GM23248 (cell line): ENCODE results near the gene TRIM29. TPM values are rescaled to one million over a fixed set of nuclear protein-coding genes. Genes with fewer than 3 reads are reported as not detected.

Experiments
- DNase-seq: peaks from one replicate; pipeline ENCODE4 v3.0.0-alpha.2; 2015
- H2AFZ ChIP-seq: fragments of 200-600 bp; sonication (generic); 2 replicates; pipeline ENCODE4 v1.6.1; 2016; ENCODE audit warnings: antibody characterized with exemption
- H3F3A ChIP-seq: fragments of 200-600 bp; sonication (generic); 2 replicates; pipeline ENCODE4 v1.6.1; 2016; ENCODE audit warnings: mild to moderate bottlenecking, antibody characterized with exemption, mixed run types; ENCODE audit not compliant: insufficient read depth
- H3K27ac ChIP-seq: fragments of 200-600 bp; sonication (generic); 2 replicates; pipeline ENCODE4 v1.5.1; 2016; ENCODE audit warnings: mild to moderate bottlenecking
- H3K27me3 ChIP-seq: fragments of 200-600 bp; sonication (generic); replicated peaks from 2 replicates; pipeline ENCODE4 v1.6.1; 2016; ENCODE audit warnings: mild to moderate bottlenecking; ENCODE audit not compliant: insufficient read depth
- H3K36me3 ChIP-seq: fragments of 200-600 bp; sonication (generic); 2 replicates; pipeline ENCODE4 v1.6.1; 2016; ENCODE audit warnings: low read depth, mild to moderate bottlenecking
- H3K4me1 ChIP-seq: fragments of 200-600 bp; sonication (generic); 2 replicates; pipeline ENCODE4 v1.6.1; 2016; ENCODE audit warnings: mild to moderate bottlenecking; ENCODE audit not compliant: insufficient read depth
- H3K4me2 ChIP-seq: fragments of 200-600 bp; sonication (generic); one replicate; pipeline ENCODE4 v1.6.1; 2016; ENCODE audit warnings: mild to moderate bottlenecking; ENCODE audit not compliant: unreplicated experiment
- H3K4me3 ChIP-seq: fragments of 200-600 bp; sonication (generic); 2 replicates; pipeline ENCODE4 v1.5.1; 2016; ENCODE audit warnings: mild to moderate bottlenecking
- H3K79me2 ChIP-seq: fragments of 200-600 bp; sonication (generic); 2 replicates; pipeline ENCODE4 v1.6.1; 2016; ENCODE audit warnings: mild to moderate bottlenecking; ENCODE audit not compliant: insufficient read depth
- H3K9ac ChIP-seq: fragments of 200-600 bp; sonication (generic); 2 replicates; pipeline ENCODE4 v1.6.1; 2016; ENCODE audit warnings: mild to moderate bottlenecking
- H3K9me2 ChIP-seq: fragments of 200-600 bp; sonication (generic); 2 replicates; pipeline ENCODE4 v1.6.1; 2016; ENCODE audit warnings: mixed run types, mild to moderate bottlenecking, moderate library complexity; ENCODE audit not compliant: insufficient read depth
- H3K9me3 ChIP-seq: fragments of 200-600 bp; sonication (generic); one replicate; pipeline ENCODE4 v1.6.1; 2017; ENCODE audit warnings: low read depth
- H4K20me1 ChIP-seq: fragments of 200-600 bp; sonication (generic); 2 replicates; pipeline ENCODE4 v1.6.0; 2016; ENCODE audit not compliant: insufficient read depth
- EZH2 ChIP-seq: fragments of 200-600 bp; sonication (generic); IDR thresholded peaks from 2 replicates; pipeline ENCODE4 v1.6.1; 2018; ENCODE audit warnings: antibody characterized with exemption, mild to moderate bottlenecking; ENCODE audit not compliant: insufficient read depth, poor library complexity, severe bottlenecking
- EZH2phosphoT487 ChIP-seq: fragments of 200-600 bp; sonication (generic); IDR thresholded peaks from 2 replicates; pipeline ENCODE4 v1.6.1; 2018; ENCODE audit warnings: antibody characterized with exemption, moderate library complexity, mild to moderate bottlenecking, low read depth; ENCODE audit not compliant: insufficient read depth
- WGBS, 2 experiments: methylation state at CpG; one replicate each; pipeline ENCODE4 v1.1.6; 2015 to 2017; ENCODE audit warnings: low lambda C conversion rate in 2 of 2, low coverage in 1 of 2; ENCODE audit errors: missing lambda C conversion rate in 2 of 2; 5-methylcytosine and 5-hydroxymethylcytosine counted together
- in situ Hi-C: fragments of 300-500 bp; cut with MboI; formaldehyde crosslinking; loops from 2 replicates; pipeline ENCODE4 v1.15.0; 2020
- polyA plus RNA-seq: library from polyadenylated mRNA; unstranded; fragments of >200 nt; fragmentation: Nextera tagmentation; extraction: Ambion mirVana; gene quantifications from 2 replicates; pipeline ENCODE4 v1.2.1, GENCODE V29; 2016
- total RNA-seq: library from RNA; depleted of rRNA; stranded (reverse); fragments of >200 nt; shearing (Covaris generic); gene quantifications from 2 replicates; pipeline ENCODE4 v1.2.3, GENCODE V29; 2014

TRIM29 gene
- total and polyA plus RNA-seq, 2 experiments from 2014 or later = 0.86 TPM; not detected in 1

- Histone ChIP-seq H4K20me1 (no peaks in the 10 kb centered on the region), H3K9me3 (no peaks in the 10 kb centered on the region)
- in situ Hi-C loops = loop anchor here (10.0 kb wide), 1 partner anchor 416 kb away; no protein-coding TSS in a partner anchor
These were observed 47.5 kb downstream of the TRIM29 start for GRCh38 chr11:120090411-120090810.

GRCh38 chr11:120089036-120090001 lies 48.6 kb downstream of the TRIM29 start:
- 11 to 24% methylated on average over 6 of the region's 6 CpGs for WGBS, 2 experiments
- H3F3A ChIP-seq = no peaks in the 10 kb centered on the region
- no peak overlapping the region for H3K9ac ChIP-seq
- no peaks in the 10 kb centered on the region for H3K9me3 ChIP-seq
- H3K79me2 ChIP-seq = no peaks in the 10 kb centered on the region
- H3K4me1 ChIP-seq = no peaks in the 10 kb centered on the region
- in situ Hi-C loops = loop anchor here (10.0 kb wide), 1 partner anchor 415 kb away; no protein-coding TSS in a partner anchor
- no peak overlapping the region for H3K4me2 ChIP-seq
- TF ChIP-seq EZH2phosphoT487 (no peak), EZH2 (no peak)
- no peak overlapping the region for H2AFZ ChIP-seq
- H3K9me2 ChIP-seq = no peaks in the 10 kb centered on the region
- no peak overlapping the region for H3K4me3 ChIP-seq
- peaks cover 27% of the 10 kb centered on the region for H3K27me3 ChIP-seq
- DNase-seq = no peak
- H3K27ac ChIP-seq = no peak overlapping the region
- H3K36me3 ChIP-seq = no peaks in the 10 kb centered on the region
- H4K20me1 ChIP-seq = no peaks in the 10 kb centered on the region

More at GRCh38 chr11:120090411-120090810, 47.5 kb downstream of the TRIM29 start:
- Histone ChIP-seq H3K4me3 (no peak overlapping the region), H3F3A (no peaks in the 10 kb centered on the region), H3K36me3 (no peaks in the 10 kb centered on the region), H3K27ac (no peak overlapping the region), H3K4me2 (no peak overlapping the region), H3K9ac (no peak overlapping the region), H3K27me3 (peaks cover 30% of the 10 kb centered on the region), H3K4me1 (no peaks in the 10 kb centered on the region), H3K79me2 (no peaks in the 10 kb centered on the region), H3K9me2 (no peaks in the 10 kb centered on the region), H2AFZ (no peak overlapping the region)
- no peak for DNase-seq
- no peak for TF ChIP-seq EZH2
- no peak for TF ChIP-seq EZH2phosphoT487
- WGBS, 2 experiments = 28 to 66% methylated on average over 3 of the region's 3 CpGs

GRCh38 chr11:120088056-120088455 lies 49.9 kb downstream of the TRIM29 start:
- no peak overlapping the region for H3K27ac ChIP-seq
- H3K27me3 ChIP-seq = peaks cover 27% of the 10 kb centered on the region
- no peaks in the 10 kb centered on the region for H3K79me2 ChIP-seq
- H3K9me2 ChIP-seq = no peaks in the 10 kb centered on the region
- no peak for DNase-seq
- no peak overlapping the region for H3K4me3 ChIP-seq
- no peaks in the 10 kb centered on the region for H3K36me3 ChIP-seq
- no peak overlapping the region for H3K9ac ChIP-seq
- no peak overlapping the region for H3K4me2 ChIP-seq
- TF ChIP-seq EZH2 (no peak), EZH2phosphoT487 (no peak)
- no peaks in the 10 kb centered on the region for H4K20me1 ChIP-seq
- no peaks in the 10 kb centered on the region for H3K4me1 ChIP-seq
- H2AFZ ChIP-seq = no peak overlapping the region
- in situ Hi-C loops = no loop called here
- H3K9me3 ChIP-seq = no peaks in the 10 kb centered on the region
- WGBS, 2 experiments = 26 to 36% methylated on average over 2 of the region's 2 CpGs
- H3F3A ChIP-seq = no peaks in the 10 kb centered on the region

- WGBS, 2 experiments = 71 to 73% methylated on average over 9 of the region's 9 CpGs
These were observed 51.3 kb downstream of the TRIM29 start for GRCh38 chr11:120086651-120087050.

More at GRCh38 chr11:120086651-120087050, 51.3 kb downstream of the TRIM29 start:
- Histone ChIP-seq H3K9me3 (no peaks in the 10 kb centered on the region), H3K9me2 (no peaks in the 10 kb centered on the region), H3K27me3 (peaks cover 19% of the 10 kb centered on the region), H3K4me1 (no peaks in the 10 kb centered on the region), H3K27ac (no peak overlapping the region), H3K36me3 (no peaks in the 10 kb centered on the region), H4K20me1 (no peaks in the 10 kb centered on the region), H3K9ac (no peak overlapping the region), H3F3A (no peaks in the 10 kb centered on the region), H2AFZ (no peak overlapping the region), H3K79me2 (no peaks in the 10 kb centered on the region), H3K4me3 (no peak overlapping the region), H3K4me2 (no peak overlapping the region)
- no peak for TF ChIP-seq EZH2phosphoT487
- DNase-seq = no peak
- in situ Hi-C loops = no loop called here
